SK-N-SH treated with all-trans-retinoic acid at 6 μM for 48 hours (cell line): Measurements from ENCODE around the gene DIPK1B.

Experiments
- ARNTL ChIP-seq: fragments of 450-650 bp; formaldehyde crosslinking; IDR thresholded peaks from 2 replicates; pipeline ENCODE4 v1.5.0; 2020; ENCODE audit warnings: low read depth, mild to moderate bottlenecking, moderate library complexity, borderline replicate concordance
- CREB5 ChIP-seq: fragments of 250-450 bp; sonication (Bioruptor Pico); IDR thresholded peaks from 2 replicates; pipeline ENCODE4 v1.5.1; 2020; ENCODE audit warnings: low read depth, mild to moderate bottlenecking, moderate library complexity
- CSRNP3 ChIP-seq: fragments of 250-450 bp; sonication (Bioruptor Pico); IDR thresholded peaks from 2 replicates; pipeline ENCODE4 v1.5.1; 2021; ENCODE audit warnings: mild to moderate bottlenecking, moderate library complexity
- ZC3H10 ChIP-seq: fragments of 250-450 bp; sonication (Bioruptor Pico); IDR thresholded peaks from 2 replicates; pipeline ENCODE4 v1.5.1; 2021; ENCODE audit warnings: mild to moderate bottlenecking, moderate library complexity
- ZNF70 ChIP-seq: fragments of 450-650 bp; formaldehyde crosslinking; IDR thresholded peaks from 2 replicates; pipeline ENCODE4 v1.5.0; 2020; ENCODE audit warnings: mild to moderate bottlenecking, moderate library complexity

- TF ChIP-seq ARNTL (no peak), CREB5 (CRISPR knock-in tag) (no peak), CSRNP3 (CRISPR knock-in tag) (no peak), ZC3H10 (no peak), ZNF70 (CRISPR knock-in tag) (no peak)
Observed at GRCh38 chr9:136666372-136667213, 45.8 kb upstream of the DIPK1B start.
